Measurements from ENCODE around the gene RAB1A.
"Not testable (repeated sequence)": the region's sequence is repeated elsewhere in the genome, so short reads cannot be mapped to it uniquely, and the experiment has no call there.

Gene RAB1A

DNA sequence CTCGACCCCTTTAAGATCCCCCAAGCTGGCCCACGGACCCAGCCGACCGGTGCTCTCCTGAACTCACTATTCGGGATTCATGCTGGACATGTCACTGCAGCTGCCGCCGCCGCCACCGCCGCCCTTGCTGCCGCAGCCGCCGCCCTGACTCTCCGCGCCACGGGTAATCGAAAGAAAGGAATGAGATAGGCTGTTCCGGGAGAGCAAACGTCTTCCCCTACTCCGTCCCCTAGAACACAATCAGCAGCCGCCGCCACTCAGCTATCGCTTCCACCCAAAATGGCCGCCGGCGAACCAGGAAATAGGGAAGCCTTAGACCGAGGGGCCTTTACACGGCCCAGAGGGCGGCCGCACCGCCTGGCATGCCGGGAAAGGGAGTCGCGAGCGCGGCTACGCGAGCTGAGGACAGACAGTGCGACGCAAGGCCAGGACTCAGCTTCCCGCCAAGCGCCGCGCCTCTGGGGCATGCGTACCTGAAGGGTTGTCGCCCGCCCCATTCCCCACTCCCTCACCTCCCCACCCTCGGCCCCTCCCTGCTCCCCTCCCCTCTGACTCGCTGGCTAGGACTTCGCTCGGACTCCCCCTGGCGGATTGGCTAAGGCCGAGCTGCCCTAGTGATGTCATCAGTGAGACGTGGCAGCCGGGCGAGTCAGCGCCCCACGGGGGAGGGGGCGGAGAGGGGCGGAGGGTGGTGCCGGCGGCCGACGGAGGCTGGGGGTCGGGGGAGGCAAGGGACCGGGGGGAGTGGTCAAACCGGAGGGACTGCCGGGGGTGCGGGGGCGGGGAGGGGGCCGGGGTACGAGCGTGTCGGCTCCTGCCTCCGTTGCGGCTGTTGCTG, at the start of gene RAB1A:
Gene RAB1A, minus strand, starts transcription at position 281 of the 838 bp plus-strand sequence. Its CDS starts 191 bp downstream, at position 90.
- peak; percentile 99 for DNase-seq

DNA sequence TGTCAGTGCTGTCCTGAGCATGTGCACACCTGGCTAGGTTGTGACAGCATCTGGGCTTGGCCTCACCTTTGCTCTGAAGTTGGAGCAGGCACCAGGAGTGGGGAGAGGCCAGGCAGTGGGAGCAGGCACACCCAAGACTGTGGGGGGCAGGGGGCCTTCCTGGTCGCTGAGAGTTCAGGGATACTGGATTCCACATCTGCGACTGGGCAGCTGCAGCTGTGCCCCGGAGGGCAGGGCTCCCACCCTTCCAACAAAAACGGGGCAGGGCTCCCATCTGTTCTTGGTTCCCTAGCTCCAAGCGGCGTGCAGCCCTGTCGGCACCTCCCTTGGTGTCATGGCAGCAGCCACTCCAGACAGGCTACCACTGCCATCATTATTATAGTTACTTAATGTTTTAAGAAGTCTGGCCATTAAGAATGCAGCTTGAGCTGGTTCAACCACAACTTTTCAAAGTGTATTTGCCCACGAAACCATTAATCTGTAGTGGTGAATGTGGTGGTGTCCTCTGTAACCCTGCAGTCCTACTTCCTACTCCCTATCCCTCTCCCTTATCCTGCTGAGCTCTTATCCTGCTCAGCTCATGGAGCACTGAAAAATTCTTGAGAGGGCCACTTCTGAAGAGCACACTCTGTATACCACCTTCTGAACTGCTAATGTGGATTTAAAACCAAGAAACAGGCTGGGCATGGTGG, 48.0 kb upstream of the RAB1A start:
- DNase-seq, result no peak

DNA sequence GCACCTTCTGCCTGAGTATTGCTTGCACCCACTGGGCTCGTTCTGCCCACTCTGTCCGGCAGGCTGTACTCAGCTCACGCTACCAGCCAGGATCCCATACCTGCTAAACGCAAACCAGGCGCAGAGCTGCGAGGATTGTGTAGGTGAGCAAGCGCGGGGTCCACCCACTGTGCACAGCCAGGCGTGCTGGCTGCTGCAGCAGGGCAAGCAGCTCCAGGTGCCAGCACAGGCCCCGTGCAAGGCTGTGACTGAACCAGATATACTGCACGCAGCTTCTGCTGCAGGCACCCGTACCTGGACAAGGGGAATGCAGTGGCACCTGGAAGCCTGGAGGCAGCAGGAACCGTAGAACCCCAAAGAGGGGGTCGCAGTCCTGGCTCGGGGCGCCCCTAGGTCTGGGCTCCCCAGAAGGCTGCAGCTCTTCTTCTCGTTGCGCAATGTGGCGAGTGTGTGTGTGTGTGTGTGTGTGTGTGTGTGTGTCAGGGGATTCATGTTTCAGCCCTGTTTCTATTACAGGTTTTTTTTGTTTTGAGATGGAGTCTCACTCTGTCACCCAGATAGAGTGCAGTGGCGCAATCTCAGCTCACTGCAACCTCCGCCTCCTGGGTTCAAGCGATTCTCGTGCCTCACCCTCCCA, 46.1 kb upstream of the RAB1A start:
- DNase-seq, result no peak

DNA sequence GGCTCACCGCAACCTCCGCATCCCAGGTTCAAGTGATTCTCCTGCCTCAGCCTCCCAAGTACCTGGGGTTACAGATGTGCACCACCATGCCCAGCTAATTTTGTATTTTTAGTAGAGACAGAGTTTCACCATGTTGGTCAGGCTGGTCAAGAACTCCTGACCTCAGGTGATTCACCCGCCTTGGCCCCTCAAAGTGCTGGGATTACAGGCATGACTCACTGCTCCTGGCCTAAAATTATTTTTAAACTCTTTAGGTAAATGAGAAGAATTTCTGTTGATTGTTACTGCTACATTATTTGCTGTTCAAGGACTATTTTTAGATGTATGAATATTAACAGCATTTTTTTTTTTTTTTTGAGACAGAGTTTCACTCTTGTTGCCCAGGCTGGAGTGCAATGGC, 44.1 kb upstream of the RAB1A start:
- not testable (repeated sequence) for DNase-seq

DNA sequence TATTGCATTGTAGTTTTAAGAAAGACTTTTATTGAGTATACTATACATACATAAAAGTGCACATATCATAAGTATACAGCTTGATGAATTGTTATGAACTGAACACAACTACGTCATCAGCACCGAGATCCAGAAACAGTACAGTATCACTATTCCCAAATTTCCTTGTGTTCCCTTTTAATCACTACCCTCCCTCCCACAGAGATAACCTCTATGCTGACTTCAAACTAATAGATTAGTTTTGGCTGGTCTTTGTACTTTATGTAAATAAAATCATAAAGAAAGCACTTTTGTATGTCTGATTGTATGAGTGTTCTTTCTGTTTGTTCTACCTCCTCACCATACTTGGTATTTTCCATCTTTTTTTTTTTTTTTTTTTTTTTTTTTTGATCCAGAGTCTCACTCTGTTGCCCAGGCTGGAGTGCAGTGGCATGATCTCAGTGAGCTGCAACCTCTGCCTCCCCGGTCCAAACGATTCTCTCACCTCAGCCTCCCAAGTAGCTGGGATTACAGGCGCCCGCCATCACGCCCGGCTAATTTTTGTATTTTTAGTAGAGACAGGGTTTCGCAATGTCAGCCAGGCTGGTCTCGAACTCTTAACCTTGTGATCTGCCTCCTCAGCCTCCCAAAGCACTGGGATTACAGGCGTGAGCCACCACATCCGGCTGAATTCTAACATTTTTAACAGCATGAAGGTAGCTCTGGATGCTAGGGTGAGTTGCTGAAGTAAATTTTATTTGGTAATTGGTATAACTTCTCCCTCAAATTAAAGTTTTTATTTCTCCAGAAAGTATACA, 43.3 kb upstream of the RAB1A start:
- no peak for DNase-seq

DNA sequence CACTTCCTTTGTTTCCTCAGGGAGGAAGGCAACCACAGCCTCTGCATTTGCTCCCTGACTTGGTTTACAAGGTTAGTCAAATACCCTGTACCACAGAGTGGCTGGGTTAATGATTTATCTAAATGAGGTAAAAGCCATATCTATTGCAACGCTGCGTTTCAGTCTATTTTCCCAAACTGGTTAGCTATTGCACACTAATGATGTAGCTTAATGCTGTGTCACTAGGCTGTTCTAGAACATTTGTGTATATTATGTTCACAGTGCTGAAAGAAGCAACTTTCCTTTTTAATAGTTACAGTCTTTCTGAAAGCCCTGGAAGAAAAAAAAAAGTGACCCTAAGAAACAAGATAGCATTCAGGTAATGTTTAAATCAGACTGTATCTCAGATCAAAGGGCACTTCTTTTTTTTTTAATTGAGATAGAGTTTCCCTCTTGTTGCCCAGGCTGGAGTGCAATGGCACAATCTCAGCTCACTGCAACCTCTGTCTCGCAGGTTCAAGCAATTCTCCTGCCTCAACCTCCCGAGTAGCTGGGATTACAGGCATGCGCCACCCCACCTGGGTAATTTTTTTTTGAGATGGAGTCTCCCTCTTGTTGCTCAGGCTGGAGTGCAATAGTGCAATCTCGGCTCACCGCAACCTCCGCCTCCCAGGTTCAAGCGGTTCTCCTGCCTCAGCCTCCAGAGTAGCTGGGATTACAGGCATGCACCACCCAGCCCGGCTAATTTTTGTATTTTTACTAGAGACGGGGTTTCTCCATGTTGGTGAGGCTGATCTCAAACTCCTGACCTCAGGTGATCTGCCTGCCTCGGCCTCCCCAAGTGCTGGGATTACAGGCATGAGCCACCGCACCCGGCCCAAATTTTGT, 40.9 kb upstream of the RAB1A start:
- not testable (repeated sequence) for DNase-seq

DNA sequence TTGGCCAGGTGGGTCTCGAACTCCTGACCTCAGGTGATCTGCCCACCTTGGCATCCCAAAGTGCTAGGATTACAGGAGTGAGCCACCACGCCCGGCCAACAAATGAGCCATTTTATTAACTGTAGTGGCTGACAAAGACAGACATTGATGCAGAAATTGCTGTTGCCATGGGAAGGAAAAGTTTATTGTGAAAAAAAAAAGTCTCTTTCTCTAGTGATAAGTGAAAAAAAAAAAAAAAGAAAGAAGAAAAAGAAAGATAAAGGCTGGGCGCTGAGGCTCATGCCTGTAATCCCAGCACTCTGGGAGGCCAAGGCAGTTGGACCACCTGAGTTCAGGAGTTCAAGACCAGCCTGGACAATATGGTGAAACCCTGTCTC, 39.8 kb upstream of the RAB1A start:
- DNase-seq, result no peak

DNA sequence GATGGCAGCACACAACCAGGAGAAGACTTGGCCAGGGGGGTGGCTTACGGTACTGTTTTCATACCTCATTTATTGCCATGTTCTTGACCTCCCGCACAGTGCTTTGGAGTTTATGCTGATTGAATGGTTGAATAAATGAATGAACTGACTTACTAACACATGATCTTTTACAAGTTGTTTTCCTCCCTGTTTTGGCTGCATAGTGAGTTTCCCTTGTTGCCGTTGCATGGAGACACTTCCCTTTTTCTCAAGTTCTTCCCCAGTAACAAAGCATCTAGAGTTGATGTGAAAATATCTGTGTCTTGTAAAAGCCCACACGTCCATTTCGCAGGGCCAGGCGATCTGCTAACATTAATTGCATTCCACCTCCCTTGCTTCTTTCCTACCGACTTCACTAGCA, 35.7 kb upstream of the RAB1A start:
- no peak for DNase-seq

DNA sequence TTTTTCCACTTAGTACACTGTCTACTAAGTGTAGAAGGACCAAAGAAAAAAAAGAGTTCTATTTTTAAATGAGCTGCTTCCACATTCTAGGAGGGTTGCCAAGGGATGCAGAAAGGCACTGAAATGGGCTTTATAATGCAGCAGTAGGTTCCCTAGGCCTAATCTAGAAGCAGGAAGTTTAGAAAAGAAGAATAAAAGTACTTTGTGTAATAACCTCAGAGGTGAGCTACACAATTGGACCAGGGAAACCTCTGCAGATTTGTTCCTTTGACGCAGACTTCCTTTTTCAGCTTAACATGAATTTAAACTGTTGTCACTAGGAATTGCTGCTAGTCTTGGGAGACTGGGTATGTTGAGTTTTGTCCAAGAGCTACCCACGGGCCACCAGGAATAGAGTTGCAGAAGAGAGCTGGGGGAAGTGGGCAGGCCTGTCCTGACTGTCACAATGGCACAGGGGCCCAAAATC, 34.6 kb upstream of the RAB1A start:
- DNase-seq, result no peak

DNA sequence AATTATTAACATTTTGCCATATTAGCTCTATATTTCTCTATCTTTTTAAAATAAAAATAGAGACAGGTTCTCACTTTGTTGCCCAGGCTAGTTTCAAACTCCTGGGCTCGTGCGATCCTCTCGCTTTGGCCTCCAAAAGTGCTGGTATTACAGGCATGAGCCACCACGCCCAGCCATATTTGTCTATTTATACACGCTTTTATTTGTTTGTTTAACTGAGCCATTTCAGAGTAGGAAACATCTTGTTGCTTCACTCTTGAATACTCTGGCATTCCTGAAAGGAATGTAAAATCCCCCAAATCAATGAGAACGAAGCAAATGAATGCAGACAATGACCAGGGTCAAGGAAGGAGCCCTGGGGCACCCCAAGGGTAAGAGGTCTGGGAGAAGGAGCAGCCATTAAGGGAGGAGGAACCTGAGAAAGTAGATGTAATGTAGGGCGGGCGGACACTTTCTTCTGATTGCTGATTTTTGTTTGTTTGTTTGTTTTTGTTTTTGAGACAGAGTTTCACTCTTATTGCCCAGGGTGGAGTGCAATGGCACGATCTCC, 31.7 kb upstream of the RAB1A start:
- no peak for DNase-seq

DNA sequence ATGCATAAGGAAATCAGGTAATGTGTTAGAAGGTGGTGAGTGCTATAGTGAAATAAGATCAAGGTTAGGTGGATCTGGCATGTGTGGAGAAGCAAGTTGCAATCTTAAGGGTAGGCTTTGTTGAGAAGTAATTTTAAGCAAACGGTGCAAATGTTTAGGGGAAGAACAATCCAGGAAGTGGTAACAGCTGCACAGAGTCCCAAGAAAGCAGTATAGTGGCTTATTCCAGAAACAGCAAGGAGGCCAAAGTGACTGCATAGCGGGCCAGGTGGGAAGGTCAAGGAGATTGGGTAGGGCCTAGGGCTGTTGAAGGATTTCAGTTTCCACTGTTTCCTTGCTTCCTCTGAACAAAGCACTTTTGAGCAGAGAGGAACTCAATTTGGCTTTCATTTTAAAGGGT, 30.0 kb upstream of the RAB1A start:
- DNase-seq, result no peak

DNA sequence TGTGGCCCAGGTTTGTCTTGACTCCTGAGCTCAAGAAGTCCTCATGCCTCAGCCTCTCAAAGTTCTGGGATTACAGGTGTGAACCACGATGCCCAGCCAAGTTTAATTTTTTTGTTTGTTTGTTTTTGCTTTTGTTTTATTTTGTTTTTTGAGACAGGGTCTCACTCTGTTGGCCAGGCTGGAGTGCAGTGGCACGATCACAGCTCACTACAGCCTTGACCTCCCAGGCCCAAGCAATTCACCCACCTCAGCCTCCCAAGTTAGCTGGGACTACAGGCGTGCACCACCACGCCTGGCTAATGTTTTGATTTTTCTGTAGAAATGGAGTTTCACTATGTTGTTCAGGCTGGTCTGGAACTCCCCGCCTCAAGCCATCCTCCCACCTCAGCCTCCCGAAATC, 29.4 kb upstream of the RAB1A start:
- DNase-seq, result no peak

DNA sequence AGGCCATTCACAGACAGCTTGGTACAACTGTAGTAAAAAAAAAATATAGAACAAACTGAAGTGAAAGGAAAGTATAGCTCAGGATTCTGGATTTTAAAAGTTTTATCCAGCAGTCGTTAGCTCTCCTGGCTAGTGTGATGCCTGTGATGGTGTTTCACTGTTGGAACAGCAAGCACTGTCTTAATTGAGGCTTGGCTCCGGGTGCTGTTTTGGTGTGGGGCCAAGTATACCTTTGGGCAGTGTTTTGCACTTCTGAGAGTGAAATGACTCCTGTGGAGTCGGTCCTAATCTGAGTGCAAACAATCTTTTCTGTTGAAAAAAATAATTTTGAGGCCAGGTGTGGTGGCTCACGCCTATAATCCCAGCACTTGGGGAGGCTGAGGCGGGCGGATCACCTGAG, 28.7 kb upstream of the RAB1A start:
- no peak for DNase-seq

DNA sequence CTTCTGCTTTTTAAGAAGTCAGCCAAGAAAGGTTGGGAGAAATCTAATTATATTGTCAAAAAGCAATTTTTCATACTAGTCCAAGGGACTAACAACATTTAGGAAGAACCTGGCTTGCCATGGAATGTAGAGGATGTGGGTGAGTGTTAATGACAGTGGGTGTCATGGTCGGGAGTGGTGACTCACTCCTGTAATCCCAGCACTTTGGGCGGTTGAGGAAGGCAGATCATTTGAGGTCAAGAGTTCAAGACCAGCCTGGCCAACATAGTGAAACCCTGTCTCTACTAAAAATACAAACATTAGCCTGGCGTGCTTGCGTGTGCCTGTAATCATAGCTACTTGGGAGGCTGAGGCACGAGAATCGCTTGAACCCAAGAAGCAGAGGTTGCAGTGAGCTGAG, 27.9 kb upstream of the RAB1A start:
- DNase-seq, result not testable (repeated sequence)

DNA sequence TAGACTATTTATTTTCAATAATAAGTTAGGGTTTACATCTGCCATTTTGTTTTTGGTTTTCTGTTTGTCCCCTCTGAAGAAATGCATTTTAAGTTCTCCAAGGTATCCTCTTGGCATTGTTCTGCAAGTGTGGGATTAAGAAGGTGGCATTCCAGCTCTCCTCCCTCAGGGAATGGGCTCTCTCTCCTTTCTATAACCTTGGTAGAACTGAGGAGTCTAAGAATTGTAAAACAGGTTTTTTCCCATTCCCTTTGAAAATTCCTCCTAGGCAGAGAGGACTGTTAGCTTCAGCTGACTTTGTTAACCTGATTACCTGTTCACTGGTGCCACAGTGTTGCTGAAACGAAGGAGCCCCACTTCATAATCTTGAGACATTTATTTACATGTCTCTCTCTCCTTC, 26.1 kb upstream of the RAB1A start:
- DNase-seq, result no peak

DNA sequence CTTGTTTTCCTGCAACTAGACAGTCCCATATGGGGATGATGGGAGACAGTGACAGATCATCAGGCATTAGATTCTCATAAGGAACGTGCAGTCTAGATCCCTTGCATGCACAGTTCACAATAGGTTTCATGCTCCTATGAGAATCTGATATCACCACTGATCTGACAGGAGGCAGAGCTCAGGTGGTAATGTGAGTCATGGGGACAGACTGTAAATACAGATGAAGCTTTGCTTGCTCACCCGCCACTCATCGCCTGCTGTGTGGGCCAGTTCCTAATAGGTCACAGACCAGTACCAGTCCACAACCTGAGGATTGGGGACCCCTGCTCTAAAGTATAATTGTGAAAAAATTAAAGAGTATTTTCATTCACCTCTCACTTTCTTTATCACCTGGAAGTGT, 23.6 kb upstream of the RAB1A start:
- DNase-seq, result no peak

DNA sequence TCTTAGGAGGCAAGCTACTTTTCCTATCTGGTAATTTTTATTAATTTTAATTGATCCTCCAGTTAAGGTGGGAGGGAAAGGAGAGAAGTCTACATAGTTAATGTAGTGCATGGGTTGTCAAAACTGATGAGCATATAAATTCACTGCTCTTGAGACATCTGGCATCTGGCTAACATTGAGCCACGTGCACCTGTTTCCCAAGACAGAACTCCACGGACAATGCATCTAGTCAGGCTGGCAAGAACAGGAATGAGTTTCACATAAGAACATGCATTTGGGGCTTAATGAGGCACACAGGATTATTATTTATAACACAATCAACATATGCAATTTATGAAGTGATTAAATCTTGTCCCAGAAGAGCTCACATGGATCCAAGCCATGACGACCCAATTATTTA, 16.2 kb upstream of the RAB1A start:
- no peak for DNase-seq

DNA sequence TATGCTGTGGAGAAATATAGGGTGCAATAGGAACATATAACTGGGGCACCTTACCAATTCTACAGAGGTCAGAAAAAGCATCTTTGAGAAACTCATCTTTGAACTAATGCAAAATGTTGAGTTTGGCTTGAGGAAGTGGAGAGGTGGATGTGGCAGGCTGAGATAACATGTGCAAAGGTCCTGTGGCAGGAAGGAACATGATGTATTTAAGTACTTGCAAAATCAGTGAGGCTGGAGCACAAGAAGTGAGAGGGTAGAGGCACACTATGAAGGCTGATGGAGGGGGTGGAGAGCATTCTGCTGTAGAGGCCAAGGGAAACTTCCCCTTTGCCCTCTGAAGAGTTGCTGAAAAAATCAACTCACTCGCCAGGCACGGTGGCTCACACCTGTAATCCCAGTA, 14.7 kb upstream of the RAB1A start:
- DNase-seq, result no peak

DNA sequence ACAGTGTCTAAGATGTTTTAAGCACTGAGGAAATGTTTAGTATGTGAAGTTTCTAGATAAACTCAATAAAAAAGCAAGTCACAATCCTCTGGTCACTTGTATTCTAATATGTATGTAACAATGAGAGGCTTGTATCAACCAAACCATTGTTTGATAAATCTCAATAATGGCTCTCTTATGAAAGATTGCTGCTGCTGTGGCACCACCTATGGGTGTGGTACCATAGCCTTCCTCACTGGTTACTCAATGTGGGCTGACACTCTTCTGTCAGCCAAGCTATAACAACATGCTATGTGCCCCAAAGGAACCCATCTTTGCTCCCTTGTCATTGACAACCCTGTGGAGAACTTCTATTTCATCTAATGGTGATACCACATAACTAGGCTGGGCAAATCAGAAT, 12.6 kb upstream of the RAB1A start:
- DNase-seq, result no peak

DNA sequence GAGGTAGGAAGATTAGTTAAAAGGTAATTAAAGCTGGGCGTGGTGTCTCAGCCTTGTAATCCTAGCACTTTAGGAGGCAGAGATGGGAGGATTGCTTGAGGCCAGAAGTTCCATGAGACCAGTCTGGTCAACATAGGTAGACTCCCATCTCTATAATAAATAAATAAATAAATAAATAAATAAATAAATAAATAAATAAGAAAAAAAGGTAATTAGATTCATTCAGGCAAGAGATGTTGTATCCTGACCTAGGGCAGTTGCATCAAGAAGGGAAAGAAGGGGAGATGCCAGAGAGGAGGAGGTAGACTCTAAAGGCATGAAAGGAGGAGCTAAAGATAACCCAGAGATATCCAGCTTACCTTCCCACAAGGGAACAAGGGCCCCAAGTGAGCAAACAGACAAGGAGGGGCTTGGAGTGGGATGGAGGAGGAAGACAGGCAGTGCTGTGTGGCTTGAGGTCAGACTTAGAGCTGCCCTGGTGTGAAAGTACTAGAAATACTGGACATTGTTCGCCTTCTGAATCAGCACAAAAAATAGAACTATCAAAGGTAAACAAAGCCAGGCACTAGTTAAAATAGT, 7.4 kb upstream of the RAB1A start:
- no peak for DNase-seq

DNA sequence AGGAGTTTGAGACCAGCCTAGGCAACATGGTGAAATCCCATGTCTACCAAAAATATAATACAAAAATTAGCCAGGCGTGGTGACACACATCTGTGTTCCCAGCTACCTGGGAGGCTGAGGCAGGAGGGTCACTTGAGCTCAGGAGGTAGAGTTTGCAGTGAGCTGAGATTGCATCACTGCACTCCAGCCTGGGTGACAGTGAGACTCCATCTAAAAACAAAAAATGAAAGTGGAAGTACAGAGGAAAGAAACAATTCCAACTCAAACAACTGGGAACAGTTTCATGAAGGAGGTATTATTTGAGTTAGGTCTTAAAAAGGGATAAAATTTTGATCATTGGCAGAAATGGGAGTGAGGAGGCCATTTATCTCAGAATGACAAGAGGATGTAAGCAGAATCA, 6.3 kb upstream of the RAB1A start:
- DNase-seq, result no peak

Data from activated CD4-positive, alpha-beta T cell treated with anti-CD3 and anti-CD28 coated beads, Interleukin-2, amount 50 U/mL, for 1 hour (primary cell).